NCI-H1417 treated with DMSO at 0.1 percent for 48 hours (cell line): Measurements from ENCODE around the gene DDX50.

Experiments
- DNase-seq: peaks from one replicate; lab custom pipeline; 2025; lab: John Stamatoyannopoulos, UW

The DDX50 gene

DNA sequence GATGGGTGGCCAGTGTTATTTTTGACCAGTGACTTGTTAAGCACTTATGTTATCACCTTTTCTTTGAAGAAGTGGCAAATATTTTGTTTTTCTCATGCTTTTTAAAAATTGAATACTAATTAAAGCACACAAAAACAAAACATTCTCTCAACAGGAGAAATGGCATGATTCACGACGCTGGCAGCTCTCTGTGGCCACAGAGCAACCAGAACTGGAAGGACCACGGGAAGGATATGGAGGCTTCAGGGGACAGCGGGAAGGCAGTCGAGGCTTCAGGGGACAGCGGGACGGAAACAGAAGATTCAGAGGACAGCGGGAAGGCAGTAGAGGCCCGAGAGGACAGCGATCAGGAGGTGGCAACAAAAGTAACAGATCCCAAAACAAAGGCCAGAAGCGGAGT, 81.3 kb downstream of the DDX50 start:
- DNase-seq: no peak

DNA sequence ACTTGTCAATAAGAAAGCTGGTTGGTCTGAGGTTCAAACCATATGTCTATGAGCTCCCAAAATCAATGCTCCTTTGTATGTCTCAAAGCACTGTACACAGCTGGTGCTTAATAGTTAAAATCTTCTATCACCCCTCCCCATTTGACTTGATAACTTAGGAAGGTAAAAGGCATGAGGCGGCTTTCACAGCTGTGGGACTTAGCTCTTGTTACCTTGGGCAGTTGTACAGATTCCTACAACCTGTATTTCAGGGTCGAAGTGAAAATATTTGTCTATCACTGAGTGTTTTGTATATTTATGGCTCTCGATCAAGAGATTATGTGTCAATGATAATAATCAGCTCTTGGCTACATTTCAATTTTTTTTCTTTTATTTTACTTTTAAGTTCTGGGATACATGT, 86.5 kb downstream of the DDX50 start:
- DNase-seq: no peak

DNA sequence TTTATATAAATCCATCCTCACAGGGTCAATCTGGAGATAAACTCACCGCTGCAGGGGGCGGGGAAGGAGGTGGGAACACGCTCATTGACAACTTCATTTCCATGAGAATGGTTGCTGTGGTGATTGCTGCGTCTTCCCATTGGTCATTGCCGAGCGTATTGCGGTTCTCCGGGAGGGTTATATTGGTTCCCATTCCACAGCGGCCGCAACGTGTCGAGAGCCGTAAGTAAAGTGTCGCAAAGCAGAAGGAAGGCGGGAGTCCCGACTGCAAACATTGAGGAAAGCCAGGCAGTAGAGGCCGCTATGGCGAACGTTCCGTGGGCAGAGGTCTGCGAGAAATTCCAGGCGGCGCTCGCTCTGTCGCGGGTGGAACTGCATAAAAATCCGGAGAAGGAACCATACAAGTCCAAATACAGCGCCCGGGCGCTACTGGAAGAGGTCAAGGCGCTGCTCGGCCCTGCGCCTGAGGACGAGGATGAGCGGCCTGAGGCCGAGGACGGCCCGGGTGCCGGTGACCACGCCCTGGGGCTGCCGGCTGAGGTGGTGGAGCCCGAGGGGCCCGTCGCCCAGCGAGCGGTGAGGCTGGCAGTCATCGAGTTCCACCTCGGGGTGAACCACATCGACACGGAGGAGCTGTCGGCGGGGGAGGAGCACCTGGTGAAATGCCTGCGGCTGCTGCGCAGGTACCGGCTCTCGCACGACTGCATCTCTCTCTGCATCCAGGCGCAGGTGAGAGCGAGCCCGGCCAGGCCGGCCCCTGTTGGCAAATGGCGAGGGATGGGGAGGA, 87.6 kb downstream of the DDX50 start, which contains the start of gene KIFBP:
KIFBP (plus strand) TSS at position 274 of the 787 bp plus-strand sequence; CDS start at position 304, 30 bp downstream.
- DNase-seq: peak; percentile 62

DNA sequence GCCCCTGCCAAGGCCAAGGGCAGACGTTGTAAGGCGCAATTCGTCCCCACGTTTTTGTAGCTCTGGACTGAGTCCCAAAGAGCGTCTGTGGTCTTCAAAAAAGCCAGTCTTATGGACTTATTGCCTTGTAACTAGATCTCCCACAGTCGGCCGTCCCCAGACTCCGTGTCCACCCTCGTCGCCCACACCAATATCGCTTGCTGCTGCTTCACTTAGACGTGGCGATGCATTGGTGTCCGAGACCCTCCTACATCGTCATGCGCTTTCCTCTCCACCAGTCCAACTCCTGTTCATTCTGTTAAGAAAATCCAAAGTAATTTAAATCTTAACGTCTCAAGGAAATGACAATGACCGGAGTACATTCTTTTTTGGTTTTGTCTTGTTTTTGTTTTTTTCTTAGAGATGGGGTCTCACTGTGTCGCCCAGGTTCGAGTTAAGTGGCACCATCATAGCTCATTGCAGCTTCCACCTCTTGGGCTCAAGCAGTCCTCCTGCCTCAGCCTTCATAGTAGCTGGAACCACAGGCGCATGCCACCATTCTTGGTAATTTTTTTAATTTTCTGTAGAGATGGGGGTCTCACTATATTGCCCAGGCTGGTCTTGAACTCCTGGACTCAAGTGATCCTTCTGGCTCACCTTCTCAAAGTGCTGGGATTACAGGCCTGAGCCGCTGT, 88.3 kb downstream of the DDX50 start:
- DNase-seq: no peak

DNA sequence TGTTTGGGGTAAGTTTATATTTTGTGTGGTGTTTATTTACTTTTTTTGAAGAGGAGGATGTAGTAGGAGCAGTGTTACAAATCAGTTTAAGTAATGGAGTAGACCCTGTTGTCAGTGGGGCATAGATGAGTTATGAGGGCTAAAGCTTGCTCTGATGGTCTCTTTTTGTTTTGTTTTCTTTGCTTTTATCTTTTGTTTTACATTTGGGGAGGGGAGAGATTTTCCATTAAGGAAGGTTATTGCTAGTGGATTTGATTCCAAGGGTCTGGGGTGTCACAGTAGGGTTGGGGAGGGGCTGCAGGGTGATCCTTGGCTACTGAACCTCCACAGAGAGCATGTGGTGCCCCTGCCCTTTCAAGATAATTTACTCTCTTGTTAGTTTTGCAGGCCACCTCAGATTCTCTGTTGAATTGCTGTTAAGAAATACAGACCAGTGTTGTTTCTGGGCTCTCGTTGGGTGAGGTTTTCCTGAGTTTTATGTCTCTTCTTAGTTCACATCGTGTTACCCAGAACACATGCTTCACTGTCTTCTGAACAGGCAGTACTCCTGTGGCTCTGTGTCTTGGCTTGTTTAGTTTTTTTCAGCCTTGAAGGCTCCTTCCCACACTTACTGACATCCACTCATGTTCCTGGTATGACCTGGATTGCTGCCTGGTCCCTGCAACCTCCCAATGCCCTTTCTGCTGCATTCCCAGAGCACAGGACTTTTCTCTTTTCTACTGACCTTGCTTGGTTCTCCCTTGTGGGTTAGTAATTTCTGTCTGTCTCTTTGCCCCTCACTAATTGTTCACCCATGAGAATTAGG, 91.7 kb downstream of the DDX50 start:
- DNase-seq: no peak
